Measurements from ENCODE around the gene PTCHD1. TPM values are rescaled to one million over a fixed set of nuclear protein-coding genes. Genes with fewer than 3 reads are reported as not detected.

Gene PTCHD1
- total RNA-seq, 2 experiments from 2014 or later: not detected

GRCh38 chrX:23332101-23332887 lies 2.4 kb upstream of the PTCHD1 start:
- CTCF ChIA-PET: no interaction called here

GRCh38 chrX:23332888-23333821 lies 1.5 kb upstream of the PTCHD1 start:
- H3K36me3 Mint-ChIP-seq (ENCODE audit: low read depth): no peaks in the 10 kb centered on the region
- no peak overlapping the region for H3K27ac Mint-ChIP-seq
- CTCF ChIA-PET: no interaction called here
- no peaks in the 10 kb centered on the region for H3K9me3 Mint-ChIP-seq
- intact Hi-C loops (cut with micrococcal nuclease): loop anchor here (10.0 kb wide), 1 partner anchor 302 kb away; no protein-coding TSS in a partner anchor
- H3K4me3 Mint-ChIP-seq: no peak overlapping the region
- no peak for DNase-seq
- H3K27me3 Mint-ChIP-seq (ENCODE audit: low read depth): peaks cover 47% of the 10 kb centered on the region
- peaks cover 8% of the 10 kb centered on the region for H3K4me1 Mint-ChIP-seq (ENCODE audit: low read depth)

More at GRCh38 chrX:23332101-23332887, 2.4 kb upstream of the PTCHD1 start:
- Mint-ChIP-seq H3K27ac (no peak overlapping the region), H3K36me3 (ENCODE audit: low read depth) (no peaks in the 10 kb centered on the region), H3K4me3 (no peak overlapping the region), H3K27me3 (ENCODE audit: low read depth) (peaks cover 40% of the 10 kb centered on the region), H3K4me1 (ENCODE audit: low read depth) (peaks cover 8% of the 10 kb centered on the region), H3K9me3 (no peaks in the 10 kb centered on the region)
- intact Hi-C loops (cut with micrococcal nuclease): loop anchor here (10.0 kb wide), 1 partner anchor 303 kb away; no protein-coding TSS in a partner anchor
- DNase-seq: peak; percentile 32

- Mint-ChIP-seq H3K4me1 (ENCODE audit: low read depth) (peaks cover 8% of the 10 kb centered on the region), H3K9me3 (no peaks in the 10 kb centered on the region), H3K27ac (no peak overlapping the region), H3K4me3 (peak overlapping the region; percentile 15), H3K36me3 (ENCODE audit: low read depth) (no peaks in the 10 kb centered on the region), H3K27me3 (ENCODE audit: low read depth) (peaks cover 47% of the 10 kb centered on the region)
- DNase-seq: no peak
- CTCF ChIA-PET: no interaction called here
- intact Hi-C loops (cut with micrococcal nuclease): loop anchor here (10.0 kb wide), 1 partner anchor 301 kb away; no protein-coding TSS in a partner anchor
Observed at GRCh38 chrX:23333842-23334520, 668 bp upstream of the PTCHD1 start.

- Mint-ChIP-seq H3K9me3 (no peaks in the 10 kb centered on the region), H3K36me3 (ENCODE audit: low read depth) (no peaks in the 10 kb centered on the region), H3K27me3 (ENCODE audit: low read depth) (peaks cover 49% of the 10 kb centered on the region), H3K27ac (no peak overlapping the region), H3K4me3 (no peak overlapping the region), H3K4me1 (ENCODE audit: low read depth) (peaks cover 8% of the 10 kb centered on the region)
- DNase-seq: no peak
- intact Hi-C loops (cut with micrococcal nuclease): loop anchor here (10.0 kb wide), 1 partner anchor 300 kb away; no protein-coding TSS in a partner anchor
- CTCF ChIA-PET: no interaction called here
Observed at GRCh38 chrX:23334521-23334847, 165 bp upstream of the PTCHD1 start.

GRCh38 chrX:23338334-23338733 lies 3.7 kb downstream of the PTCHD1 start:
- Mint-ChIP-seq H3K36me3 (ENCODE audit: low read depth) (no peaks in the 10 kb centered on the region), H3K4me1 (ENCODE audit: low read depth) (peaks cover 3% of the 10 kb centered on the region)
- intact Hi-C loops (cut with micrococcal nuclease): loop anchor here (10.0 kb wide), 1 partner anchor 296 kb away; no protein-coding TSS in a partner anchor

GRCh38 chrX:23341452-23341851 lies 6.8 kb downstream of the PTCHD1 start:
- no peaks in the 10 kb centered on the region for H3K4me1 Mint-ChIP-seq (ENCODE audit: low read depth)
- no peak for DNase-seq
- peaks cover 32% of the 10 kb centered on the region for H3K27me3 Mint-ChIP-seq (ENCODE audit: low read depth)
- H3K4me3 Mint-ChIP-seq: no peak overlapping the region
- H3K27ac Mint-ChIP-seq: no peak overlapping the region
- intact Hi-C loops (cut with micrococcal nuclease): no loop called here
- CTCF ChIA-PET: no interaction called here
- no peaks in the 10 kb centered on the region for H3K36me3 Mint-ChIP-seq (ENCODE audit: low read depth)
- H3K9me3 Mint-ChIP-seq: no peaks in the 10 kb centered on the region

More at GRCh38 chrX:23338334-23338733, 3.7 kb downstream of the PTCHD1 start:
- H3K4me3 Mint-ChIP-seq: no peak overlapping the region
- H3K9me3 Mint-ChIP-seq: no peaks in the 10 kb centered on the region
- H3K27ac Mint-ChIP-seq: no peak overlapping the region
- no peak for DNase-seq
- CTCF ChIA-PET: no interaction called here
- peaks cover 46% of the 10 kb centered on the region for H3K27me3 Mint-ChIP-seq (ENCODE audit: low read depth)

- no peaks in the 10 kb centered on the region for H3K4me1 Mint-ChIP-seq (ENCODE audit: low read depth)
- H3K4me3 Mint-ChIP-seq: no peak overlapping the region
- H3K36me3 Mint-ChIP-seq (ENCODE audit: low read depth): no peaks in the 10 kb centered on the region
- no peak for DNase-seq
- CTCF ChIA-PET: no interaction called here
- intact Hi-C loops (cut with micrococcal nuclease): no loop called here
- no peak overlapping the region for H3K27ac Mint-ChIP-seq
- H3K27me3 Mint-ChIP-seq (ENCODE audit: low read depth): peaks cover 16% of the 10 kb centered on the region
- no peaks in the 10 kb centered on the region for H3K9me3 Mint-ChIP-seq
Observed at GRCh38 chrX:23344238-23344903, 9.7 kb downstream of the PTCHD1 start.

GRCh38 chrX:23344904-23345271 lies 10.2 kb downstream of the PTCHD1 start:
- Mint-ChIP-seq H3K27me3 (ENCODE audit: low read depth) (peaks cover 16% of the 10 kb centered on the region), H3K4me1 (ENCODE audit: low read depth) (no peaks in the 10 kb centered on the region), H3K4me3 (no peak overlapping the region)

GRCh38 chrX:23356189-23356588 lies 21.5 kb downstream of the PTCHD1 start:
- Mint-ChIP-seq H3K9me3 (peaks cover 5% of the 10 kb centered on the region), H3K4me1 (ENCODE audit: low read depth) (no peaks in the 10 kb centered on the region), H3K27ac (no peak overlapping the region), H3K27me3 (ENCODE audit: low read depth) (no peaks in the 10 kb centered on the region), H3K36me3 (ENCODE audit: low read depth) (no peaks in the 10 kb centered on the region), H3K4me3 (no peak overlapping the region)
- CTCF ChIA-PET: interaction anchor here (0.8 kb wide), 1 partner anchor 209 kb away, joined by 3 read pairs; no protein-coding TSS in a partner anchor
- intact Hi-C loops (cut with micrococcal nuclease): no loop called here
- no peak for DNase-seq

More at GRCh38 chrX:23344904-23345271, 10.2 kb downstream of the PTCHD1 start:
- H3K36me3 Mint-ChIP-seq (ENCODE audit: low read depth): no peaks in the 10 kb centered on the region
- no peak overlapping the region for H3K27ac Mint-ChIP-seq
- intact Hi-C loops (cut with micrococcal nuclease): no loop called here
- no peak for DNase-seq
- H3K9me3 Mint-ChIP-seq: no peaks in the 10 kb centered on the region
- CTCF ChIA-PET: no interaction called here

GRCh38 chrX:23364416-23364815 lies 29.8 kb downstream of the PTCHD1 start:
- Mint-ChIP-seq H3K27ac (no peak overlapping the region), H3K27me3 (ENCODE audit: low read depth) (peaks cover 4% of the 10 kb centered on the region), H3K4me1 (ENCODE audit: low read depth) (no peaks in the 10 kb centered on the region), H3K4me3 (no peak overlapping the region), H3K9me3 (peaks cover 5% of the 10 kb centered on the region), H3K36me3 (ENCODE audit: low read depth) (no peaks in the 10 kb centered on the region)
- CTCF ChIA-PET: no interaction called here
- DNase-seq: no peak
- intact Hi-C loops (cut with micrococcal nuclease): no loop called here

- Mint-ChIP-seq H3K27ac (no peak overlapping the region), H3K9me3 (peaks cover 5% of the 10 kb centered on the region), H3K36me3 (ENCODE audit: low read depth) (no peaks in the 10 kb centered on the region), H3K27me3 (ENCODE audit: low read depth) (peaks cover 4% of the 10 kb centered on the region), H3K4me3 (no peak overlapping the region), H3K4me1 (ENCODE audit: low read depth) (no peaks in the 10 kb centered on the region)
- CTCF ChIA-PET: interaction anchor here (0.7 kb wide), 1 partner anchor 539 kb away, joined by 3 read pairs; no protein-coding TSS in a partner anchor
- DNase-seq: no peak
- intact Hi-C loops (cut with micrococcal nuclease): no loop called here
Observed at GRCh38 chrX:23365541-23365940, 30.9 kb downstream of the PTCHD1 start.

GRCh38 chrX:23366914-23367313 lies 32.3 kb downstream of the PTCHD1 start:
- DNase-seq: no peak
- Mint-ChIP-seq H3K9me3 (no peaks in the 10 kb centered on the region), H3K27me3 (ENCODE audit: low read depth) (peaks cover 4% of the 10 kb centered on the region), H3K27ac (no peak overlapping the region), H3K4me1 (ENCODE audit: low read depth) (no peaks in the 10 kb centered on the region), H3K4me3 (no peak overlapping the region), H3K36me3 (ENCODE audit: low read depth) (no peaks in the 10 kb centered on the region)
- intact Hi-C loops (cut with micrococcal nuclease): no loop called here
- CTCF ChIA-PET: no interaction called here

All from activated naive CD4-positive, alpha-beta T cell treated with anti-CD3 and anti-CD28 coated beads for 36 hours (primary cell).